Endothelial cell of umbilical vein (primary cell): Measurements from ENCODE around the gene RPL39L.

Source experiments
- EZH2 ChIP-seq: IDR thresholded peaks from 2 replicates; pipeline ENCODE4 v1.6.1; 2012; ENCODE audit warnings: borderline replicate concordance, low read depth, mild to moderate bottlenecking, moderate library complexity, low read length, inconsistent platforms; ENCODE audit not compliant: severe bottlenecking
- FOS ChIP-seq: IDR thresholded peaks from 2 replicates; pipeline ENCODE4 v1.6.1; 2011; ENCODE audit warnings: mild to moderate bottlenecking, low read length, moderate library complexity, borderline replicate concordance; ENCODE audit not compliant: insufficient read depth
- MYC ChIP-seq: IDR thresholded peaks from one replicate; pipeline ENCODE4 v1.6.1; 2011; ENCODE audit warnings: mild to moderate bottlenecking, low read depth, low read length
- POLR2A ChIP-seq: IDR thresholded peaks from 2 replicates; pipeline ENCODE4 v1.6.1; 2012; ENCODE audit warnings: low read depth, mild to moderate bottlenecking, control low read depth, low read length
- POLR2AphosphoS5 ChIP-seq: IDR thresholded peaks from 2 replicates; pipeline ENCODE4 v1.6.1; 2012; ENCODE audit warnings: low read depth, mild to moderate bottlenecking, control low read depth, low read length, moderate library complexity; ENCODE audit not compliant: insufficient read depth
- TF ChIP-seq, protein P1 (sequence below), 2 donors: IDR thresholded peaks; 1 replicate in 1 of 2; 2 replicates in 1 of 2; pipeline ENCODE4 v1.5.1; 2011; ENCODE audit warnings: low read length in 2 of 2, mild to moderate bottlenecking in 2 of 2, moderate library complexity in 2 of 2, control low read depth in 1 of 2, inconsistent platforms in 1 of 2, low read depth in 1 of 2; ENCODE audit not compliant: insufficient read depth in 1 of 2; ENCODE audit errors: extremely low read depth in 1 of 2

DNA sequence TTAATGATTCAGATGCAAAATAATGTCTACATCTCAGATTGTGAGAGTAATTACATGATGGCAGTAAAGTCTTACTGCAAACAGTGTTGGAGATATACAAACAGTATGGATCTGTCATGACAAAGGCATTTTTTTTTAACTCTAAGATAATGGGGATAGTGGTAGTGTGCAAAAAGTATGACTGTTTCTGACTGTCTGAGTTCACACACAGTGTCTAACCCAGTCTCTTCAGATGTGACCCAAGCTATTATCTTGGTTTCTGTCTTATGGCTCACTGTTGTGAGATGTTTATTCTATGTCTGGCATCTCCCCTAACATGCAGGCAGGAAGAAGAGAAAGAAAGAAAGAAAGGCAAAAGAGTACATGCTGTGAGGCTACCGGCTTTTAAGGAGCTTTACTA, 17.0 kb downstream of the RPL39L start:
- TF ChIP-seq, protein P1, sequence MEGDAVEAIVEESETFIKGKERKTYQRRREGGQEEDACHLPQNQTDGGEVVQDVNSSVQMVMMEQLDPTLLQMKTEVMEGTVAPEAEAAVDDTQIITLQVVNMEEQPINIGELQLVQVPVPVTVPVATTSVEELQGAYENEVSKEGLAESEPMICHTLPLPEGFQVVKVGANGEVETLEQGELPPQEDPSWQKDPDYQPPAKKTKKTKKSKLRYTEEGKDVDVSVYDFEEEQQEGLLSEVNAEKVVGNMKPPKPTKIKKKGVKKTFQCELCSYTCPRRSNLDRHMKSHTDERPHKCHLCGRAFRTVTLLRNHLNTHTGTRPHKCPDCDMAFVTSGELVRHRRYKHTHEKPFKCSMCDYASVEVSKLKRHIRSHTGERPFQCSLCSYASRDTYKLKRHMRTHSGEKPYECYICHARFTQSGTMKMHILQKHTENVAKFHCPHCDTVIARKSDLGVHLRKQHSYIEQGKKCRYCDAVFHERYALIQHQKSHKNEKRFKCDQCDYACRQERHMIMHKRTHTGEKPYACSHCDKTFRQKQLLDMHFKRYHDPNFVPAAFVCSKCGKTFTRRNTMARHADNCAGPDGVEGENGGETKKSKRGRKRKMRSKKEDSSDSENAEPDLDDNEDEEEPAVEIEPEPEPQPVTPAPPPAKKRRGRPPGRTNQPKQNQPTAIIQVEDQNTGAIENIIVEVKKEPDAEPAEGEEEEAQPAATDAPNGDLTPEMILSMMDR (IDR thresholded peaks at IDR 0.05; ENCODE audit: extremely low read depth in 1 of 2, insufficient read depth in 1 of 2, low read depth in 1 of 2, low read length in 2 of 2): no peak
- TF ChIP-seq POLR2AphosphoS5: no peak
- TF ChIP-seq EZH2: no peak
- TF ChIP-seq POLR2A: no peak
- no peak for TF ChIP-seq FOS
- TF ChIP-seq MYC: no peak
